ENCODE results near the gene VGLL1.

DNA sequence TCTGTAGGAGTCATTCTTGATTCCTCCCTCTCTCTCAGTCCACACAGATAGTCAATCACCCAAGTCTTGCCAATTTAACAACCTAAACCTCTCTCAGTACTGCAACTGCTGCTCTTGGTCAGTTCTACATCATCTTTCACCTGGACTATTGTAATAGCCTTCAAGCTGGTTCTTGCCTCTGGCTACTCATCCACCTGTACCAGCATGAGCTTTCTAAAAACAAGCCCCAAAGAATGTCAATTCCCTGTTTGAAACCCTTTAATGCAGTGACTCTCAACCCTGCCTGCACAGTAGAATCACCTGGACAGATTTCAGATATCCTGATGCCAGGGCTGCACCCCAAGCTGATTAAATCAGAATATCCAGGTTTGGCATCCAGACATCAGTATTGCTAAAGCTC lies 48.3 kb downstream of the VGLL1 start:
- TF ChIP-seq, protein P1, sequence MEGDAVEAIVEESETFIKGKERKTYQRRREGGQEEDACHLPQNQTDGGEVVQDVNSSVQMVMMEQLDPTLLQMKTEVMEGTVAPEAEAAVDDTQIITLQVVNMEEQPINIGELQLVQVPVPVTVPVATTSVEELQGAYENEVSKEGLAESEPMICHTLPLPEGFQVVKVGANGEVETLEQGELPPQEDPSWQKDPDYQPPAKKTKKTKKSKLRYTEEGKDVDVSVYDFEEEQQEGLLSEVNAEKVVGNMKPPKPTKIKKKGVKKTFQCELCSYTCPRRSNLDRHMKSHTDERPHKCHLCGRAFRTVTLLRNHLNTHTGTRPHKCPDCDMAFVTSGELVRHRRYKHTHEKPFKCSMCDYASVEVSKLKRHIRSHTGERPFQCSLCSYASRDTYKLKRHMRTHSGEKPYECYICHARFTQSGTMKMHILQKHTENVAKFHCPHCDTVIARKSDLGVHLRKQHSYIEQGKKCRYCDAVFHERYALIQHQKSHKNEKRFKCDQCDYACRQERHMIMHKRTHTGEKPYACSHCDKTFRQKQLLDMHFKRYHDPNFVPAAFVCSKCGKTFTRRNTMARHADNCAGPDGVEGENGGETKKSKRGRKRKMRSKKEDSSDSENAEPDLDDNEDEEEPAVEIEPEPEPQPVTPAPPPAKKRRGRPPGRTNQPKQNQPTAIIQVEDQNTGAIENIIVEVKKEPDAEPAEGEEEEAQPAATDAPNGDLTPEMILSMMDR (IDR thresholded peaks at IDR 0.05; ENCODE audit: insufficient read depth, low read depth, low read length) = no peak
- no peak for TF ChIP-seq EZH2 (IDR thresholded peaks at IDR 0.05; ENCODE audit: insufficient read depth, low read length)

Data from astrocyte (in vitro differentiated cells and primary cell).